ENCODE data around the gene NAB1. TPM values are rescaled to one million over a fixed set of nuclear protein-coding genes. Genes with fewer than 3 reads are reported as not detected.
A peak's percentile ranks its signal among the peaks of the same experiment; 100 is the strongest.

Gene NAB1
- total and polyA plus RNA-seq, 3 experiments from 2014 or later = 3.9 to 35.1 (median 29.8) TPM

- Mint-ChIP-seq H3K27ac (peak overlapping the region in 1 of 8 donors; percentile 54), H3K9me3 (no peaks in the 10 kb centered on the region), H3K4me1 (peaks cover 34 to 68% (median 64%) of the 10 kb centered on the region in 3 donors), H3K27me3 (peaks cover 0 to 2% of the 10 kb centered on the region in 2 donors), H3K4me3 (no peak overlapping the region), H3K36me3 (peaks cover 9 to 22% (median 14%) of the 10 kb centered on the region in 3 donors)
- H3K4me3 ChIP-seq (ENCODE audit: low read length) = no peak overlapping the region
- no peak for DNase-seq
- H3K27ac ChIP-seq (ENCODE audit: low read depth, low read length) = no peak overlapping the region
- ChIA-PET POLR2A (interaction anchor here (1.9 kb wide), 1 partner anchor 11 kb away, joined by 18 read pairs; no protein-coding TSS in a partner anchor), CTCF (interaction anchor here (0.9 to 3.7 kb wide), 2 partner anchors 14 to 17 kb away, joined by 3 to 23 read pairs; no protein-coding TSS in a partner anchor)
- peaks cover 18% of the 10 kb centered on the region for H3K4me1 ChIP-seq (ENCODE audit: insufficient read depth, low read length)
- H3K36me3 ChIP-seq (ENCODE audit: insufficient read depth, low read length) = no peaks in the 10 kb centered on the region
- no peaks in the 10 kb centered on the region for H3K9me3 ChIP-seq (ENCODE audit: low read length)
- no peaks in the 10 kb centered on the region for H3K27me3 ChIP-seq (ENCODE audit: insufficient read depth, low read length, poor library complexity, severe bottlenecking)
Observed at GRCh38 chr2:190664240-190664639, 15.4 kb downstream of the NAB1 start.

GRCh38 chr2:190666895-190667294 lies 18.0 kb downstream of the NAB1 start:
- Mint-ChIP-seq H3K4me1 (peaks cover 37 to 63% (median 61%) of the 10 kb centered on the region in 3 donors), H3K9me3 (no peaks in the 10 kb centered on the region), H3K27me3 (peaks cover 0 to 2% of the 10 kb centered on the region in 2 donors), H3K4me3 (no peak overlapping the region), H3K27ac (peak overlapping the region in 2 of 8 donors; percentile 9 to 13), H3K36me3 (peaks cover 16 to 25% (median 18%) of the 10 kb centered on the region in 3 donors)
- peaks cover 8% of the 10 kb centered on the region for H3K4me1 ChIP-seq (ENCODE audit: insufficient read depth, low read length)
- peaks cover 8% of the 10 kb centered on the region for H3K36me3 ChIP-seq (ENCODE audit: insufficient read depth, low read length)
- H3K9me3 ChIP-seq (ENCODE audit: low read length) = no peaks in the 10 kb centered on the region
- ChIA-PET POLR2A (interaction anchor here (0.6 kb wide), 1 partner anchor 86 kb away, joined by 3 read pairs; no protein-coding TSS in a partner anchor), CTCF (no interaction called here)
- no peak for DNase-seq
- H3K4me3 ChIP-seq (ENCODE audit: low read length) = no peak overlapping the region
- no peaks in the 10 kb centered on the region for H3K27me3 ChIP-seq (ENCODE audit: insufficient read depth, low read length, poor library complexity, severe bottlenecking)
- no peak overlapping the region for H3K27ac ChIP-seq (ENCODE audit: low read depth, low read length)

GRCh38 chr2:190668892-190669291 lies 20.0 kb downstream of the NAB1 start:
- peaks cover 35 to 59% (median 54%) of the 10 kb centered on the region in 3 donors for H3K4me1 Mint-ChIP-seq
- ChIA-PET POLR2A (no interaction called here), CTCF (interaction anchor here (1.0 kb wide), 1 partner anchor 16 kb away, joined by 3 read pairs; no protein-coding TSS in a partner anchor)
- H3K9me3 Mint-ChIP-seq = no peaks in the 10 kb centered on the region
- no peak overlapping the region for H3K4me3 Mint-ChIP-seq
- Histone ChIP-seq H3K27me3 (ENCODE audit: insufficient read depth, low read length, poor library complexity, severe bottlenecking) (no peaks in the 10 kb centered on the region), H3K4me3 (ENCODE audit: low read length) (no peak overlapping the region), H3K9me3 (ENCODE audit: low read length) (no peaks in the 10 kb centered on the region), H3K36me3 (ENCODE audit: insufficient read depth, low read length) (peaks cover 8% of the 10 kb centered on the region), H3K4me1 (ENCODE audit: insufficient read depth, low read length) (peaks cover 8% of the 10 kb centered on the region), H3K27ac (ENCODE audit: low read depth, low read length) (peak overlapping the region; percentile 2)
- peaks cover 16 to 37% (median 20%) of the 10 kb centered on the region in 3 donors for H3K36me3 Mint-ChIP-seq
- H3K27me3 Mint-ChIP-seq = no peaks in the 10 kb centered on the region
- DNase-seq = no peak
- H3K27ac Mint-ChIP-seq = peak overlapping the region in 1 of 8 donors; percentile 17

GRCh38 chr2:190670182-190670946 lies 21.5 kb downstream of the NAB1 start:
- H3K27me3 ChIP-seq (ENCODE audit: insufficient read depth, low read length, poor library complexity, severe bottlenecking) = no peaks in the 10 kb centered on the region
- Mint-ChIP-seq H3K4me1 (peaks cover 44 to 69% (median 62%) of the 10 kb centered on the region in 3 donors), H3K9me3 (no peaks in the 10 kb centered on the region), H3K36me3 (peaks cover 14 to 42% (median 21%) of the 10 kb centered on the region in 3 donors), H3K27me3 (no peaks in the 10 kb centered on the region), H3K27ac (peak overlapping the region in 6 of 8 donors; percentile 6 to 99 (median 62)), H3K4me3 (peak overlapping the region in 4 of 7 donors; percentile 23 to 68 (median 46))
- no peak overlapping the region for H3K4me3 ChIP-seq (ENCODE audit: low read length)
- peaks cover 8% of the 10 kb centered on the region for H3K36me3 ChIP-seq (ENCODE audit: insufficient read depth, low read length)
- peaks cover 20% of the 10 kb centered on the region for H3K4me1 ChIP-seq (ENCODE audit: insufficient read depth, low read length)
- H3K9me3 ChIP-seq (ENCODE audit: low read length) = no peaks in the 10 kb centered on the region
- POLR2A ChIA-PET = no interaction called here
- DNase-seq = peak in 1 of 5 donors; percentile 40
- CTCF ChIA-PET = no interaction called here
- H3K27ac ChIP-seq (ENCODE audit: low read depth, low read length) = no peak overlapping the region

- Histone ChIP-seq H3K4me1 (ENCODE audit: insufficient read depth, low read length) (peaks cover 31% of the 10 kb centered on the region), H3K27ac (ENCODE audit: low read depth, low read length) (no peak overlapping the region), H3K4me3 (ENCODE audit: low read length) (no peak overlapping the region), H3K27me3 (ENCODE audit: insufficient read depth, low read length, poor library complexity, severe bottlenecking) (no peaks in the 10 kb centered on the region), H3K36me3 (ENCODE audit: insufficient read depth, low read length) (peaks cover 8% of the 10 kb centered on the region), H3K9me3 (ENCODE audit: low read length) (no peaks in the 10 kb centered on the region)
- Mint-ChIP-seq H3K27me3 (no peaks in the 10 kb centered on the region), H3K27ac (peak overlapping the region; percentile 14 to 88 (median 61)), H3K4me3 (peak overlapping the region in 5 of 7 donors; percentile 2 to 58 (median 38)), H3K9me3 (no peaks in the 10 kb centered on the region), H3K4me1 (peaks cover 62 to 81% (median 79%) of the 10 kb centered on the region in 3 donors), H3K36me3 (peaks cover 8 to 46% (median 15%) of the 10 kb centered on the region in 3 donors)
- ChIA-PET CTCF (interaction anchor here (1.1 kb wide), 1 partner anchor 24 kb away, joined by 3 read pairs; no protein-coding TSS in a partner anchor), POLR2A (interaction anchor here (0.5 kb wide), 1 partner anchor 15 kb away, joined by 3 read pairs; no protein-coding TSS in a partner anchor)
- no peak for DNase-seq
Observed at GRCh38 chr2:190674966-190675650, 26.2 kb downstream of the NAB1 start.

GRCh38 chr2:190677255-190677654 lies 28.4 kb downstream of the NAB1 start:
- Histone ChIP-seq H3K27me3 (ENCODE audit: insufficient read depth, low read length, poor library complexity, severe bottlenecking) (no peaks in the 10 kb centered on the region), H3K4me1 (ENCODE audit: insufficient read depth, low read length) (peaks cover 31% of the 10 kb centered on the region), H3K27ac (ENCODE audit: low read depth, low read length) (no peak overlapping the region), H3K36me3 (ENCODE audit: insufficient read depth, low read length) (no peaks in the 10 kb centered on the region), H3K9me3 (ENCODE audit: low read length) (no peaks in the 10 kb centered on the region), H3K4me3 (ENCODE audit: low read length) (no peak overlapping the region)
- no peaks in the 10 kb centered on the region for H3K27me3 Mint-ChIP-seq
- DNase-seq = no peak
- no peak overlapping the region for H3K4me3 Mint-ChIP-seq
- peaks cover 60 to 78% (median 73%) of the 10 kb centered on the region in 3 donors for H3K4me1 Mint-ChIP-seq
- no peaks in the 10 kb centered on the region for H3K9me3 Mint-ChIP-seq
- H3K27ac Mint-ChIP-seq = peak overlapping the region in 2 of 8 donors; percentile 55
- POLR2A ChIA-PET = no interaction called here
- CTCF ChIA-PET = interaction anchor here (0.9 to 1.2 kb wide), 2 partner anchors 17 to 294 kb away, joined by 5 read pairs; no protein-coding TSS in a partner anchor
- H3K36me3 Mint-ChIP-seq = peaks cover 3 to 31% (median 6%) of the 10 kb centered on the region in 3 donors

GRCh38 chr2:190678444-190679162 lies 29.7 kb downstream of the NAB1 start:
- ChIA-PET POLR2A (interaction anchor here (0.6 to 1.1 kb wide), 2 partner anchors 8 to 272 kb away, joined by 3 to 4 read pairs; no protein-coding TSS in a partner anchor), CTCF (interaction anchor here (0.6 to 4.6 kb wide), 7 partner anchors 12 to 296 kb away, joined by 3 to 23 read pairs (median 8); no protein-coding TSS in a partner anchor)
- H3K36me3 Mint-ChIP-seq = peaks cover 3 to 27% (median 6%) of the 10 kb centered on the region in 3 donors
- Histone ChIP-seq H3K27me3 (ENCODE audit: insufficient read depth, low read length, poor library complexity, severe bottlenecking) (no peaks in the 10 kb centered on the region), H3K4me3 (ENCODE audit: low read length) (no peak overlapping the region), H3K9me3 (ENCODE audit: low read length) (no peaks in the 10 kb centered on the region), H3K4me1 (ENCODE audit: insufficient read depth, low read length) (peaks cover 26% of the 10 kb centered on the region), H3K27ac (ENCODE audit: low read depth, low read length) (no peak overlapping the region), H3K36me3 (ENCODE audit: insufficient read depth, low read length) (no peaks in the 10 kb centered on the region)
- no peaks in the 10 kb centered on the region for H3K27me3 Mint-ChIP-seq
- H3K4me1 Mint-ChIP-seq = peaks cover 55 to 68% (median 63%) of the 10 kb centered on the region in 3 donors
- peak overlapping the region in 6 of 7 donors; percentile 13 to 63 (median 39) for H3K4me3 Mint-ChIP-seq
- DNase-seq = peak in 1 of 5 donors; percentile 6
- H3K27ac Mint-ChIP-seq = peak overlapping the region in 7 of 8 donors; percentile 4 to 93 (median 88)
- no peaks in the 10 kb centered on the region for H3K9me3 Mint-ChIP-seq
